KMS-11 (cell line): Measurements from ENCODE around the gene SWSAP1.
"Not testable (repeated sequence)": the region's sequence is repeated elsewhere in the genome, so short reads cannot be mapped to it uniquely, and the experiment has no call there.

Source experiments
- H2AFZ ChIP-seq: fragments of 200-600 bp; sonication (generic); 2 replicates; pipeline ENCODE4 v1.6.1; 2016; ENCODE audit warnings: antibody characterized with exemption, mixed run types, low read depth
- H3K27ac ChIP-seq: fragments of 200-600 bp; sonication (generic); 2 replicates; pipeline ENCODE4 v1.6.1; 2016; ENCODE audit warnings: mild to moderate bottlenecking, mixed run types
- H3K27me3 ChIP-seq: fragments of 200-600 bp; sonication (generic); 2 replicates; pipeline ENCODE4 v1.6.1; 2017; ENCODE audit warnings: mild to moderate bottlenecking, low read depth, mixed run types, moderate library complexity; ENCODE audit not compliant: insufficient read depth
- H3K36me3 ChIP-seq: fragments of 200-600 bp; sonication (generic); 2 replicates; pipeline ENCODE4 v1.6.1; 2017; ENCODE audit warnings: mild to moderate bottlenecking, mixed run types; ENCODE audit not compliant: insufficient read depth
- H3K4me1 ChIP-seq: fragments of 200-600 bp; sonication (generic); 2 replicates; pipeline ENCODE4 v1.6.1; 2016; ENCODE audit warnings: mild to moderate bottlenecking, low read depth, mixed run types; ENCODE audit not compliant: poor library complexity, severe bottlenecking
- H3K4me2 ChIP-seq: fragments of 200-600 bp; sonication (generic); 2 replicates; pipeline ENCODE4 v1.7.0; 2016; ENCODE audit warnings: mild to moderate bottlenecking, mixed run types
- H3K4me3 ChIP-seq: fragments of 200-600 bp; sonication (generic); IDR thresholded peaks from 2 replicates; pipeline ENCODE4 v1.6.1; 2017; ENCODE audit warnings: low read depth, low read length, mixed read lengths; ENCODE audit not compliant: insufficient read depth
- H3K79me2 ChIP-seq: fragments of 200-600 bp; sonication (generic); 2 replicates; pipeline ENCODE4 v1.6.1; 2016; ENCODE audit warnings: low read depth, mixed run types; ENCODE audit not compliant: insufficient read depth
- H3K9ac ChIP-seq: fragments of 200-600 bp; sonication (generic); 2 replicates; pipeline ENCODE4 v1.6.1; 2016; ENCODE audit warnings: mild to moderate bottlenecking, mixed run types
- H4K20me1 ChIP-seq: fragments of 200-600 bp; sonication (generic); 2 replicates; pipeline ENCODE4 v1.6.1; 2016; ENCODE audit warnings: mild to moderate bottlenecking, mixed run types; ENCODE audit not compliant: insufficient read depth
- TF ChIP-seq, protein P1 (sequence below): fragments of 200-600 bp; sonication (generic); conservative IDR thresholded peaks from 2 replicates; pipeline ENCODE4 v1.6.1; 2017; ENCODE audit warnings: low read depth, mild to moderate bottlenecking, antibody characterized with exemption, low read length, moderate library complexity, mixed read lengths

SWSAP1 gene

GRCh38 chr19:11338121-11338520, 36.3 kb upstream of the SWSAP1 start:
- H3K27ac ChIP-seq, result no peak overlapping the region
- H4K20me1 ChIP-seq, result no peaks in the 10 kb centered on the region
- H3K79me2 ChIP-seq, result no peaks in the 10 kb centered on the region
- H2AFZ ChIP-seq, result no peak overlapping the region
- no peak overlapping the region for H3K4me3 ChIP-seq
- no peaks in the 10 kb centered on the region for H3K27me3 ChIP-seq
- H3K4me2 ChIP-seq, result no peak overlapping the region
- H3K4me1 ChIP-seq, result peaks cover 9% of the 10 kb centered on the region
- no peak overlapping the region for H3K9ac ChIP-seq
- H3K36me3 ChIP-seq, result no peaks in the 10 kb centered on the region
- TF ChIP-seq, protein P1, sequence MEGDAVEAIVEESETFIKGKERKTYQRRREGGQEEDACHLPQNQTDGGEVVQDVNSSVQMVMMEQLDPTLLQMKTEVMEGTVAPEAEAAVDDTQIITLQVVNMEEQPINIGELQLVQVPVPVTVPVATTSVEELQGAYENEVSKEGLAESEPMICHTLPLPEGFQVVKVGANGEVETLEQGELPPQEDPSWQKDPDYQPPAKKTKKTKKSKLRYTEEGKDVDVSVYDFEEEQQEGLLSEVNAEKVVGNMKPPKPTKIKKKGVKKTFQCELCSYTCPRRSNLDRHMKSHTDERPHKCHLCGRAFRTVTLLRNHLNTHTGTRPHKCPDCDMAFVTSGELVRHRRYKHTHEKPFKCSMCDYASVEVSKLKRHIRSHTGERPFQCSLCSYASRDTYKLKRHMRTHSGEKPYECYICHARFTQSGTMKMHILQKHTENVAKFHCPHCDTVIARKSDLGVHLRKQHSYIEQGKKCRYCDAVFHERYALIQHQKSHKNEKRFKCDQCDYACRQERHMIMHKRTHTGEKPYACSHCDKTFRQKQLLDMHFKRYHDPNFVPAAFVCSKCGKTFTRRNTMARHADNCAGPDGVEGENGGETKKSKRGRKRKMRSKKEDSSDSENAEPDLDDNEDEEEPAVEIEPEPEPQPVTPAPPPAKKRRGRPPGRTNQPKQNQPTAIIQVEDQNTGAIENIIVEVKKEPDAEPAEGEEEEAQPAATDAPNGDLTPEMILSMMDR, result no peak

DNA sequence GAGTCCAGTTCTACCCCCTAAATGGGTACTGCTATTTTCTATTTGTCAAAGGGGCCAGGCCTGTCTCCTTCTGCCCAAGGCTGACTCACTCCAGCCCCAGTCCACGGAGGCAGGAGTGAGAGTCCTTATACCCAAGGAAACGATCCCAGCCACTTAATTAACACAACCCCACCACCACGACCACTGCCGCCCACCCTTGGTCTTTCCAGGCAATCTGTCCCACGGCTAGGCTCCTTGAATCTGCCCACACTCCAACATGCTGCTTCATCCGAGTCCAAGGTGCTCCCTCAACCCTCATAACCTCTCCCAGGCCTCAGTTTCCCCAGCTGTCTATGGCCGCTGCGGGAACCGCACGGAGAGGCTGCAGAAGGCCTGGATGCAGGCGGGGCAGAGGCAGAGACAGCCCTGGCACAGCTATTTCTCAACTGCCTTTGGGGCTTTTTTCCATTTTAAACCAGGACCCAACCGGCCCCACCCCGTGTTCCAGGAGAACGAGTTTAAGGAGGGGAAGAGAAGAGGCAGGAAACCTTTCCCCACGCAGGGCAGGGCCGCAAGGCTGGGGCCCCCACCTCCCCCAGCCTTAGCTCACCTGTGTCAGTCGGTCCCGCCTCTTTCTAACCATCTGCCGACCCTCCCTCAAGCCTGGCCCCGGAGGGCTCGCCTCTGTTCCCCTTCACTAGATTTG, 35.8 kb upstream of the SWSAP1 start:
- Histone ChIP-seq H3K79me2 (no peaks in the 10 kb centered on the region), H3K36me3 (no peaks in the 10 kb centered on the region), H3K27ac (no peak overlapping the region), H4K20me1 (no peaks in the 10 kb centered on the region), H2AFZ (peak overlapping the region; percentile 94), H3K4me3 (no peak overlapping the region), H3K27me3 (no peaks in the 10 kb centered on the region), H3K4me1 (peaks cover 11% of the 10 kb centered on the region), H3K4me2 (peak overlapping the region; percentile 76), H3K9ac (peak overlapping the region; percentile 60; the same call in 1 of the 2 replicates)
- TF ChIP-seq, protein P1, result no peak

- H3K27ac ChIP-seq, result no peak within 1 kb of the TSS
- no peaks in the 10 kb centered on the region for H3K36me3 ChIP-seq
- H3K27me3 ChIP-seq, result no peaks in the 10 kb centered on the region
- TF ChIP-seq, protein P1, result no peak
- peak within 1 kb of the TSS; percentile 60 for H3K9ac ChIP-seq
- peak within 1 kb of the TSS; percentile 94 for H2AFZ ChIP-seq
- no peak within 1 kb of the TSS for H3K4me3 ChIP-seq
- no peaks in the 10 kb centered on the region for H4K20me1 ChIP-seq
- H3K79me2 ChIP-seq, result no peaks in the 10 kb centered on the region
- peak within 1 kb of the TSS; percentile 76 for H3K4me2 ChIP-seq
- peaks cover 19% of the 10 kb centered on the region for H3K4me1 ChIP-seq
These were observed 35.0 kb upstream of the SWSAP1 start, which contains the start of gene RAB3D for GRCh38 chr19:11339254-11340098. Gene RAB3D, minus strand, starts transcription at chr19:11339657. Its CDS starts 2,258 bp downstream, at chr19:11337399.

DNA sequence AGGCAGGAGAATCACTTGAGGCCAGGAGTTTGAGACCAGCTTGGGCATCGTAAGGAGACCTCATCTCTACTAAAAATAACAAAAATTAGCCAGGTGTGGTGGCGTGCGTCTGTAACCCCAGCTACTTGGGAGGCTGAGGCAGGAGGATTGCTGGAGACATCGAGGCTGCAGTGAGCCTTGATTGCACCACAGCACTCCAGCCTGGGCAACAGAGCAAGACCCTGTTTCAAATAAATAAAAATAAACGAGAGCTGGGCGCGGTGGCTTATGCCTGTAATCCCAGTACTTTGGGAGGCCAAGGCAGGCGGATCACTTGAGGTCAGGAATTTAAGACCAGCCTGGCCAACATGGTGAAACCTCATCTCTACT, 34.4 kb upstream of the SWSAP1 start:
- peaks cover 25% of the 10 kb centered on the region for H3K4me1 ChIP-seq
- not testable (repeated sequence) for H3K27ac ChIP-seq, H3K79me2 ChIP-seq, H3K4me3 ChIP-seq, H4K20me1 ChIP-seq, H3K36me3 ChIP-seq, H3K27me3 ChIP-seq, H3K9ac ChIP-seq
- peak overlapping the region; percentile 66 for H3K4me2 ChIP-seq
- H2AFZ ChIP-seq, result peak overlapping the region; percentile 94
